ENCODE results near the gene TAF5L.
"Not testable (repeated sequence)": the region's sequence is repeated elsewhere in the genome, so short reads cannot be mapped to it uniquely, and the experiment has no call there.

TAF5L gene

DNA sequence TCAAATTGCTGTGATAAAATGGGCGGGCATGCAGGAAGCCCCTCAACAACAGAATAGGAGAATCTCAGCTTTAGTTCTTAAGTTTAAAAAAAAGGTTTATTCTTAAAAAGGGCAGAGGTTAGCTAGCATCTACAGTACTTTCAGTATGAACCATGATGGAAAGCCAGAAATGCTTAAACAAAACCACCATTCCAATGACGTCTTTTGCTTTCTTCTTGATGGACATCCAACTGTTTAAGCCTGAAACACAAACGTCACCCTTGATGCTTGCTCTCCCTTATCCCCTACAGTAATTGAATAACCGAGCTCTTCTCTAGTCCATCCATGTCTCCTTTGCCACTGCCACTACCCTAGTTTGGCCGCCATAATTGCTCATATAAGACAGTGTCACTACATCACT lies 25.7 kb downstream of the TAF5L start:
- TF ChIP-seq, protein P1, sequence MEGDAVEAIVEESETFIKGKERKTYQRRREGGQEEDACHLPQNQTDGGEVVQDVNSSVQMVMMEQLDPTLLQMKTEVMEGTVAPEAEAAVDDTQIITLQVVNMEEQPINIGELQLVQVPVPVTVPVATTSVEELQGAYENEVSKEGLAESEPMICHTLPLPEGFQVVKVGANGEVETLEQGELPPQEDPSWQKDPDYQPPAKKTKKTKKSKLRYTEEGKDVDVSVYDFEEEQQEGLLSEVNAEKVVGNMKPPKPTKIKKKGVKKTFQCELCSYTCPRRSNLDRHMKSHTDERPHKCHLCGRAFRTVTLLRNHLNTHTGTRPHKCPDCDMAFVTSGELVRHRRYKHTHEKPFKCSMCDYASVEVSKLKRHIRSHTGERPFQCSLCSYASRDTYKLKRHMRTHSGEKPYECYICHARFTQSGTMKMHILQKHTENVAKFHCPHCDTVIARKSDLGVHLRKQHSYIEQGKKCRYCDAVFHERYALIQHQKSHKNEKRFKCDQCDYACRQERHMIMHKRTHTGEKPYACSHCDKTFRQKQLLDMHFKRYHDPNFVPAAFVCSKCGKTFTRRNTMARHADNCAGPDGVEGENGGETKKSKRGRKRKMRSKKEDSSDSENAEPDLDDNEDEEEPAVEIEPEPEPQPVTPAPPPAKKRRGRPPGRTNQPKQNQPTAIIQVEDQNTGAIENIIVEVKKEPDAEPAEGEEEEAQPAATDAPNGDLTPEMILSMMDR (IDR thresholded peaks at IDR 0.05; ENCODE audit: control insufficient read depth, extremely low read depth, insufficient read depth) = no peak
- no peak for DNase-seq (ENCODE audit: low read depth)

DNA sequence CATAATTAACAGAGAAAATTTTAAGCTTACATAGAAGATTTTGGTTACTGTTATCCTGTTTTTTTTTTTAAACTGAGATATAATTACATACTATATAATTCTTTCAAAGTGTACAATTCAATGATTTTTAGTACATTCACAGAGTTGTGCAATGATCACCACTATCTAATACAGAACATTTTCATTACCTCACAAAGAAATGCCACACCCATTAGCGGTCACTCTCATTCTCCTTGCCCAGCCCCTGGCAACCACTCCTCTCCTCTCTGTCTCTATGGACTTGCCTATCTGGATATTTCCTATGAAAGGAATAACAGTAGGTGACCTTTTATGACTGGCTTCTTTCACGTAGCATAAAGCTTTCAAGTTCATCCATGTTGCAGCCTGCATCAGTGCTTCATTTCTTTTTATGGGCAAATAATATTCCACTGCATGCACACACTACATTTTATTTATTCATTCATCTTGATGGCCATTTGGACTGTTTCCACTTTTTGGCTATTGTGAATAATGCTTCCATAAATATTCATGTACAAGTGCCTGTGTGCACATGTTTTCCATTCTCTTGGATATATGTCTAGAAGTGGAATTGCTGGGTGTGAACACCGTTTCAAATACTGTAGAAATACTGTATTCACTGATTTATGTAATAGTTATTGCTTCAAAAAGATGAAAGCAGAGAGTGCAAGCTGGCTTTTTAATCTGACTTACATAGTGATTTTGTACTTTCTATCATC lies 26.5 kb downstream of the TAF5L start:
- TF ChIP-seq, protein P1 (IDR thresholded peaks at IDR 0.05; ENCODE audit: control insufficient read depth, extremely low read depth, insufficient read depth) = no peak
- H3K4me3 ChIP-seq (ENCODE audit: low read depth, low read length) = no peak overlapping the region
- DNase-seq (ENCODE audit: low read depth) = no peak

More for the DNA sequence above, 25.7 kb downstream of the TAF5L start:
- no peak overlapping the region for H3K4me3 ChIP-seq (ENCODE audit: low read depth, low read length)

DNA sequence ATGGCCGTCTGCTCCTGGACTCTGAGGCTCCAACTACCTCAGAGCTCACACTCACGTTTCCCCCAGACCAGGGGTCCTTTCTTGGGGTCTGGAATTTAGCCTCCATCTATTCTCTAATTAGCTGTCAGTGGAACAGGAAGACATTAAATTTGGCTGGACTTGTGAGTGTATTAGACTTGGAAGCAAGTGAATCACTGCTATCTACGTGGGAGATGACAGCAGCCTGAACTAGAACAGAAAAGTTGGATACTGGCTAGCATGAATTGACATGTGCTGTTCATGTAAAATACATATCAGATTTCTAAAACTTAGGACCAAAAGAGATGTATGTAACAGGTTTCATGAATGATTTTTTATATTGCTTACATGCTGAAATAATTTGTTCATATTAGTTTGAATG lies 28.0 kb downstream of the TAF5L start:
- TF ChIP-seq, protein P1 (IDR thresholded peaks at IDR 0.05; ENCODE audit: control insufficient read depth, extremely low read depth, insufficient read depth) = no peak
- no peak overlapping the region for H3K4me3 ChIP-seq (ENCODE audit: low read depth, low read length)
- DNase-seq (ENCODE audit: low read depth) = no peak

DNA sequence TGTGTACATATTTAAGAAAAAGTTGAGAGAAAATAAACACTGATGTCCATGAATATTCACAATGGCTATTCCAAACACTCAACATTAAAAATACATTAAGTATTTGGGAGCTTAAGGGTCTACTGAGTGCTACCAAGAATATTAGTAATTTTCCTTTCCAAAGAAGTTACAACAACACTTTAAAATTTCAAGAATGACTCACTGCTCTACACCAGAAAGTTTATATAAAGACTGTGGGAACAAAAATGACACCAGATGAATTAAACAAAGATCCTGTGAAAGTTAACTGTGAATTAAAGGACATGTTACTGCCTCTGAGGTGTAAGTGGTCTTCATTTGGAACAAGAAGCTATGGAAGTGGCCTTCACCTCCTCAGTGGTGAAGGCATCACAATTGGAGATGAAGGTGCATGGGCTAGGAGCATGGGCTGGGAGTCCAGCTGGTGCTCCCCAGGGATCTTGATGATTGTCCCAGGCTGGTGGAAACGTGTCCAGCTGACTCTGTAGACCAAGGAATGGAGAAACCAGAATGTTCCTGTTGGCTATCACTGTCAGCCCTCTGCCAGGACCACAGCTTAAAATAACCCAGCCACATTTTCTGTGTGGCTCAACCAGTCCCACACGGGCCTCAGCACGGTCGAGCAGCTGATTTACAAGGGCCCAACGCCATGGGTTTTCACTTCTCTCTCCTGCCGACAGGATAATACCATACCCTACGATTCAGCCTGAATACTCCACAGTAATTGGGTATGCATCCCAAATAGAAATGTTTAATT lies 28.8 kb downstream of the TAF5L start:
- TF ChIP-seq, protein P1 (IDR thresholded peaks at IDR 0.05; ENCODE audit: control insufficient read depth, extremely low read depth, insufficient read depth) = no peak
- DNase-seq (ENCODE audit: low read depth) = no peak
- H3K4me3 ChIP-seq (ENCODE audit: low read depth, low read length) = no peak overlapping the region

DNA sequence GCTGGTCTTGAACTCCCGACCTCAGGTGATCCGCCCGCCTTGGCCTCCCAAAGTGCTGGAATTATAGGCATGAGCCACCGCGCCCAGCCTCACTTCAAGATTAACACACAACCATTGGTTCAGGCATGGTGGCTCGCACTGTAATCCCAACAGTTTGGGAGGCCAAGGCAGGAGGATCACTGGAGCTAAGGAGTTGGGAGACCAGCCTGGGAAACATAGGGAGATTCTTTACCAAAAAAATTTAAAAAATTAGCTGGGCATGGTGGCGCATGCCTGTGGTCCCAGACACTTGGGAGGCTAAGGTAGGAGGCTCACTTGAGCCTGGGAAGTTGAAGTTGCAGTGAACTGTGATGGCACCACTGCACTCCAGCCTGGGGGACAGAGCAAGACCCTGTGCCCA lies 30.0 kb downstream of the TAF5L start:
- DNase-seq (ENCODE audit: low read depth); H3K4me3 ChIP-seq (ENCODE audit: low read depth, low read length): not testable (repeated sequence)

DNA sequence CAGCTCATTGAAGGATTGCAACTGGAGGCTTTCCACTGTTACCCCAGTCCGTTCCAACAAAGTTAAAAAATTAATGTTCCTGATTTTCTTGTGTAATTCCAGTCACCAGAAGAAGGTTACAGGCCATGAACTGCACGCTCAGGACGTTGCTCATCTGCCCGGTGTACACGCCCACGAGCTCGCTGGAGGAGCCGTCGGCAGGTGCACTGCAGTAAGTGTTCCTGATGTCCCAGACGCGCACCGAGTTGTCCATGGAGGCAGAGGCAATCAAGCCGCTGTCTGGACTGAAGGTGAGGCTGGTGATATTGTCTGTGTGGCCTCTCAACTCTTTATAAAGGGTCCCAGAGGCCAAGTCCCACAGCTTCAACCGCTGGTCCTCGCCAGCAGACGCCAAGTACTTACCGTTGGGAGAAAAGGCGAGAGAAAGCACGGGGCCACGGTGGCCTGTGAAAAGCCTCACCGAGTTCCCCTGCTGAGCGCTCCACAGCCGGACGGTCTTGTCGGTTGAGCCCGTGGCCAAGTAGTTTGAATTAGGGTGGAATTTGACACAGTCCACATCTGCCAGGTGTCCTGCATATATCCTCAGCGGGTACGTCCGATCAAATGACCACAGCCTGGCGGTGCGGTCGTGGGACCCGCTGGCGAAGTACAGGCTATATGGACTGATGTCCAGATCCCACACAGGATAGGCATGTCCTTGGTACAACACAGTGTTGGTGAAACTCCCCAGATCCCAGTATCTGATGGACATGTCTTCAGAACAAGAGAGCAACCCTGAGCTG lies 31.5 kb downstream of the TAF5L start:
- TF ChIP-seq, protein P1 (IDR thresholded peaks at IDR 0.05; ENCODE audit: control insufficient read depth, extremely low read depth, insufficient read depth) = no peak
- DNase-seq (ENCODE audit: low read depth) = no peak
- no peak overlapping the region for H3K4me3 ChIP-seq (ENCODE audit: low read depth, low read length)

DNA sequence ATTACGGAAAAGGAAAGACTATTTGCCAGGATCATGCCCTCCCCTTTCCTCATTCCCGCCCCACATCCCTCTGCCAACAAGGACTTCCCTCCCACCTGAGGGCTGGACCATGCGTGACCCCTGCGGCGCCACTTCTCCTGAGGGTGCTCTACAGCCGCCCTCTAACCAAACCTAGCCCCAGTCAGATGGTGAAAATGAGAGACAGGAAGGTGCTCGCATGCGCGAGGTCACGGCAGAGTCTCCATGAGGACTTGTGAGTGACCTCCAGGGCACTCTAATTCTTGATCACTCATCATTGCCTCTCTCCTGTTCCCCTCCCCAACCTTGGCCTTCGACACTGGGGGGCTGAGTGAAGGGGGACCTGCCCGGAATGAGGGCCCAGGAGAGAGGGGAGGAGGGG lies 32.1 kb downstream of the TAF5L start:
- no peak overlapping the region for H3K4me3 ChIP-seq (ENCODE audit: low read depth, low read length)
- TF ChIP-seq, protein P1 (IDR thresholded peaks at IDR 0.05; ENCODE audit: control insufficient read depth, extremely low read depth, insufficient read depth) = no peak
- no peak for DNase-seq (ENCODE audit: low read depth)
